H9 (cell line): ENCODE data around the gene CDH1. TPM values are rescaled to one million over a fixed set of nuclear protein-coding genes. Genes with fewer than 3 reads are reported as not detected.

Source experiments
- DNase-seq: peaks from one replicate; pipeline ENCODE4 v3.0.0-alpha.2; 2017
- H2AFZ ChIP-seq: one replicate; pipeline ENCODE4 v1.6.1; 2013; ENCODE audit warnings: mild to moderate bottlenecking, low read length, control low read depth, moderate library complexity
- H2AK5ac ChIP-seq: 2 replicates; pipeline ENCODE4 v1.6.1; 2013; ENCODE audit warnings: low read length, control low read depth, mixed read lengths; ENCODE audit not compliant: insufficient read length
- H2BK120ac ChIP-seq: one replicate; pipeline ENCODE4 v1.6.1; 2013; ENCODE audit warnings: low read depth, mild to moderate bottlenecking, low read length, control low read depth, inconsistent platforms; ENCODE audit not compliant: poor library complexity, severe bottlenecking
- H2BK12ac ChIP-seq: 2 replicates; pipeline ENCODE4 v1.6.1; 2013; ENCODE audit warnings: low read length, control low read depth, mixed read lengths, low read depth; ENCODE audit not compliant: insufficient read length
- H2BK15ac ChIP-seq: 2 replicates; pipeline ENCODE4 v1.6.1; 2013; ENCODE audit warnings: low read depth, low read length, control low read depth
- H2BK20ac ChIP-seq: one replicate; pipeline ENCODE4 v1.6.1; 2013; ENCODE audit warnings: low read depth, mild to moderate bottlenecking, low read length, control low read depth, inconsistent platforms; ENCODE audit not compliant: poor library complexity, severe bottlenecking
- H2BK5ac ChIP-seq: 2 replicates; pipeline ENCODE4 v1.6.1; 2013; ENCODE audit warnings: low read length, control low read depth, mixed read lengths; ENCODE audit not compliant: insufficient read length
- H3K14ac ChIP-seq: 2 replicates; pipeline ENCODE4 v1.6.1; 2013; ENCODE audit warnings: low read length, control low read depth; ENCODE audit not compliant: insufficient read depth
- H3K18ac ChIP-seq: 2 replicates; pipeline ENCODE4 v1.6.1; 2013; ENCODE audit warnings: low read depth, mild to moderate bottlenecking, mixed read lengths, low read length, control low read depth; ENCODE audit not compliant: insufficient read length
- H3K23ac ChIP-seq: 2 replicates; pipeline ENCODE4 v1.6.1; 2013; ENCODE audit warnings: low read length, control low read depth, mixed read lengths, low read depth; ENCODE audit not compliant: insufficient read length
- H3K23me2 ChIP-seq: 2 replicates; pipeline ENCODE4 v1.6.1; 2013; ENCODE audit warnings: low read depth, mild to moderate bottlenecking, mixed read lengths, low read length, control low read depth; ENCODE audit not compliant: insufficient read length, poor library complexity, severe bottlenecking
- H3K27ac ChIP-seq: 2 replicates; pipeline ENCODE4 v1.5.1; 2013; ENCODE audit warnings: low read length, control low read depth, mixed read lengths, low read depth; ENCODE audit not compliant: insufficient read length
- H3K27me3 ChIP-seq: 2 replicates; pipeline ENCODE4 v1.6.1; 2013; ENCODE audit warnings: low read length, control low read depth, inconsistent platforms; ENCODE audit not compliant: insufficient read depth
- H3K4ac ChIP-seq: 2 replicates; pipeline ENCODE4 v1.6.1; 2013; ENCODE audit warnings: low read depth, mild to moderate bottlenecking, control low read depth, inconsistent platforms, low read length, moderate library complexity
- H3K4me1 ChIP-seq: 2 replicates; pipeline ENCODE4 v1.6.1; 2013; ENCODE audit warnings: low read length, control low read depth, inconsistent platforms; ENCODE audit not compliant: insufficient read depth
- H3K4me2 ChIP-seq: 2 replicates; pipeline ENCODE4 v1.6.1; 2013; ENCODE audit warnings: low read length, control low read depth, mixed read lengths; ENCODE audit not compliant: insufficient read length, insufficient read depth
- H3K56ac ChIP-seq: 2 replicates; pipeline ENCODE4 v1.6.1; 2013; ENCODE audit warnings: low read depth, mild to moderate bottlenecking, mixed read lengths, low read length, control low read depth; ENCODE audit not compliant: insufficient read length
- H3K79me1 ChIP-seq: 2 replicates; pipeline ENCODE4 v1.6.1; 2013; ENCODE audit warnings: low read depth, mild to moderate bottlenecking, moderate library complexity, low read length, control low read depth, inconsistent platforms; ENCODE audit not compliant: insufficient read depth, poor library complexity, severe bottlenecking
- H3K79me2 ChIP-seq: 2 replicates; pipeline ENCODE4 v1.6.1; 2013; ENCODE audit warnings: low read length, control low read depth, inconsistent platforms; ENCODE audit not compliant: insufficient read depth
- H3K9ac ChIP-seq: 2 replicates; pipeline ENCODE4 v1.6.1; 2013; ENCODE audit warnings: low read length, control low read depth, mixed read lengths; ENCODE audit not compliant: insufficient read length; ENCODE audit errors: extremely low read depth
- H3K9me3 ChIP-seq: one replicate; pipeline ENCODE4 v1.6.1; 2013; ENCODE audit warnings: low read depth, low read length, inconsistent platforms; ENCODE audit not compliant: control insufficient read depth
- H3T11ph ChIP-seq: one replicate; pipeline ENCODE4 v1.6.1; 2013; ENCODE audit warnings: mild to moderate bottlenecking, low read length, control low read depth, inconsistent platforms
- H4K20me1 ChIP-seq: one replicate; pipeline ENCODE4 v1.6.1; 2013; ENCODE audit not compliant: control insufficient read depth, insufficient read length, insufficient read depth
- H4K5ac ChIP-seq: 2 replicates; pipeline ENCODE4 v1.6.1; 2013; ENCODE audit warnings: low read depth, mild to moderate bottlenecking, mixed read lengths, low read length, control low read depth; ENCODE audit not compliant: insufficient read length
- H4K8ac ChIP-seq: replicated peaks from 2 replicates; pipeline ENCODE4 v1.6.1; 2013; ENCODE audit warnings: low read length, control low read depth, mixed read lengths, low read depth; ENCODE audit not compliant: insufficient read length
- H4K91ac ChIP-seq: 2 replicates; pipeline ENCODE4 v1.6.1; 2013; ENCODE audit warnings: low read depth, mild to moderate bottlenecking, moderate library complexity, mixed read lengths, low read length, control low read depth; ENCODE audit not compliant: insufficient read length
- H3K27ac Mint-ChIP-seq, 3 experiments: 2 replicates in 2 of 3; 3 replicates in 1 of 3; pipeline ENCODE4 v1.8.0; 2020 to 2021; ENCODE audit warnings: mixed read lengths in 3 of 3, mild to moderate bottlenecking in 1 of 3, moderate library complexity in 1 of 3
- H3K27me3 Mint-ChIP-seq: 2 replicates; pipeline ENCODE4 v1.8.0; 2021; ENCODE audit warnings: low read depth, mild to moderate bottlenecking, moderate library complexity, mixed read lengths
- H3K36me3 Mint-ChIP-seq, 3 experiments: 2 replicates in 2 of 3; 3 replicates in 1 of 3; pipeline ENCODE4 v1.8.0; 2020 to 2021; ENCODE audit warnings: low read depth in 3 of 3, mixed read lengths in 3 of 3; ENCODE audit not compliant: insufficient read depth in 1 of 3
- H3K4me1 Mint-ChIP-seq, 2 experiments: 2 replicates each; pipeline ENCODE4 v1.8.0; 2020; ENCODE audit warnings: mixed read lengths in 2 of 2
- H3K4me3 Mint-ChIP-seq, 2 experiments: 2 replicates in 1 of 2; 3 replicates in 1 of 2; pipeline ENCODE4 v1.8.0; 2020 to 2021; ENCODE audit warnings: mild to moderate bottlenecking in 2 of 2, mixed read lengths in 2 of 2, moderate library complexity in 1 of 2
- H3K9me3 Mint-ChIP-seq, 2 experiments: 2 replicates in 1 of 2; 3 replicates in 1 of 2; pipeline ENCODE4 v1.8.0; 2020; ENCODE audit warnings: mild to moderate bottlenecking in 2 of 2, mixed read lengths in 2 of 2, moderate library complexity in 1 of 2
- WGBS: extraction: QIAGEN DNeasy Blood & Tissue Kit; methylation state at CpG from one replicate; pipeline ENCODE4 v1.1.7; 2013; ENCODE audit warnings: missing lambda C conversion rate, low lambda C conversion rate, mixed read lengths; ENCODE audit not compliant: insufficient read length; ENCODE audit errors: extremely low coverage; 5-methylcytosine and 5-hydroxymethylcytosine counted together
- total RNA-seq: library from RNA; stranded (reverse); gene quantifications from 2 replicates; pipeline ENCODE4 v1.2.1, GENCODE V29; 2021
- TF ChIP-seq, protein P1 (sequence below): fragments of 200-600 bp; sonication (generic); conservative IDR thresholded peaks from 3 replicates; pipeline ENCODE4 v1.8.0; 2021; ENCODE audit warnings: antibody characterized with exemption, mild to moderate bottlenecking

The CDH1 gene
- total RNA-seq, 1 experiment from 2014 or later = 237 TPM

DNA sequence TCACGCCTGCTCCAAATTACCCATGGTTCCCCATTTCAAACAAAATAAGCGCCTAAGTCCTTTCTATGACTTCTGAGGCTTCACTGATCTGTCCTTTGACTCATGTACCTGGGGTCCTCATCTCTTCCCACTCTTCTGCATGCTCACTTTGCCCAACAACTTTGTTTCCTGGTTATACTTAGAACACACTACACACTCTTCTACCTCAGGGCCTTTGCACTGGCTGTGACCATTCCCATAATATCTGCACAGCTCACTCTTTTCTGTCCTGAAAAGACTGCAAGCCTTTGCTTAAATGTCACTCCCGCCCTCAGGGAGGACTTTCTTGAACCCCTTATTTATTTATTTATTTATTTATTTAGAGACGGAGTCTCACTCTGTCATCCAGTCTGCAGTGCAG is 14.1 kb downstream of the CDH1 start:
- H3K4me3 Mint-ChIP-seq = no peak overlapping the region
- no peak overlapping the region for H2BK5ac ChIP-seq
- peaks cover 10 to 49% (median 39%) of the 10 kb centered on the region in 3 experiments; a peak in 6 of 7 replicates for H3K36me3 Mint-ChIP-seq

More for the DNA sequence above, 14.1 kb downstream of the CDH1 start:
- H3K27ac Mint-ChIP-seq = peak overlapping the region in 2 of 3 experiments; percentile 1 to 57; a peak in 4 of 7 replicates
- H3T11ph ChIP-seq = no peak overlapping the region
- DNase-seq = no peak
- H3K4ac ChIP-seq = no peak overlapping the region
- H3K79me1 ChIP-seq = no peaks in the 10 kb centered on the region
- H2AK5ac ChIP-seq = no peak overlapping the region
- H4K91ac ChIP-seq = no peak overlapping the region
- H3K23me2 ChIP-seq = no peaks in the 10 kb centered on the region
- no peak overlapping the region for H2BK12ac ChIP-seq
- no peaks in the 10 kb centered on the region for H4K20me1 ChIP-seq
- no peak overlapping the region for H2AFZ ChIP-seq
- H3K27ac ChIP-seq = no peak overlapping the region
- H3K4me2 ChIP-seq = no peak overlapping the region
- no peak overlapping the region for H3K18ac ChIP-seq
- no peak overlapping the region for H4K5ac ChIP-seq
- no CpG with 5 or more reads among the region's 4 CpGs for WGBS
- H3K4me1 ChIP-seq = peaks cover 4% of the 10 kb centered on the region; the same call in 1 of the 2 replicates
- peaks cover 51 to 59% of the 10 kb centered on the region in 2 experiments for H3K4me1 Mint-ChIP-seq
- H3K9ac ChIP-seq = no peak overlapping the region
- no peak overlapping the region for H3K56ac ChIP-seq
- no peaks in the 10 kb centered on the region; the same call in 1 of the 2 replicates for H3K27me3 Mint-ChIP-seq
- no peak overlapping the region for H2BK120ac ChIP-seq
- no peak overlapping the region for H2BK20ac ChIP-seq
- H4K8ac ChIP-seq = no peak overlapping the region
- H3K9me3 ChIP-seq = no peaks in the 10 kb centered on the region
- H3K27me3 ChIP-seq = no peaks in the 10 kb centered on the region
- H2BK15ac ChIP-seq = no peak overlapping the region
- no peak overlapping the region for H3K23ac ChIP-seq
- peaks cover 4% of the 10 kb centered on the region; the same call in 1 of the 2 replicates for H3K79me2 ChIP-seq
- H3K9me3 Mint-ChIP-seq = no peaks in the 10 kb centered on the region
- H3K14ac ChIP-seq = no peak overlapping the region
- TF ChIP-seq, protein P1, sequence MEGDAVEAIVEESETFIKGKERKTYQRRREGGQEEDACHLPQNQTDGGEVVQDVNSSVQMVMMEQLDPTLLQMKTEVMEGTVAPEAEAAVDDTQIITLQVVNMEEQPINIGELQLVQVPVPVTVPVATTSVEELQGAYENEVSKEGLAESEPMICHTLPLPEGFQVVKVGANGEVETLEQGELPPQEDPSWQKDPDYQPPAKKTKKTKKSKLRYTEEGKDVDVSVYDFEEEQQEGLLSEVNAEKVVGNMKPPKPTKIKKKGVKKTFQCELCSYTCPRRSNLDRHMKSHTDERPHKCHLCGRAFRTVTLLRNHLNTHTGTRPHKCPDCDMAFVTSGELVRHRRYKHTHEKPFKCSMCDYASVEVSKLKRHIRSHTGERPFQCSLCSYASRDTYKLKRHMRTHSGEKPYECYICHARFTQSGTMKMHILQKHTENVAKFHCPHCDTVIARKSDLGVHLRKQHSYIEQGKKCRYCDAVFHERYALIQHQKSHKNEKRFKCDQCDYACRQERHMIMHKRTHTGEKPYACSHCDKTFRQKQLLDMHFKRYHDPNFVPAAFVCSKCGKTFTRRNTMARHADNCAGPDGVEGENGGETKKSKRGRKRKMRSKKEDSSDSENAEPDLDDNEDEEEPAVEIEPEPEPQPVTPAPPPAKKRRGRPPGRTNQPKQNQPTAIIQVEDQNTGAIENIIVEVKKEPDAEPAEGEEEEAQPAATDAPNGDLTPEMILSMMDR = no peak
